NCI-H2227 (cell line): ENCODE data around the gene SULT1C4.

Experiments used
- DNase-seq: peaks from one replicate; lab custom pipeline; 2025; ENCODE audit not compliant: unreplicated experiment; lab: John Stamatoyannopoulos, UW

Gene SULT1C4

DNA sequence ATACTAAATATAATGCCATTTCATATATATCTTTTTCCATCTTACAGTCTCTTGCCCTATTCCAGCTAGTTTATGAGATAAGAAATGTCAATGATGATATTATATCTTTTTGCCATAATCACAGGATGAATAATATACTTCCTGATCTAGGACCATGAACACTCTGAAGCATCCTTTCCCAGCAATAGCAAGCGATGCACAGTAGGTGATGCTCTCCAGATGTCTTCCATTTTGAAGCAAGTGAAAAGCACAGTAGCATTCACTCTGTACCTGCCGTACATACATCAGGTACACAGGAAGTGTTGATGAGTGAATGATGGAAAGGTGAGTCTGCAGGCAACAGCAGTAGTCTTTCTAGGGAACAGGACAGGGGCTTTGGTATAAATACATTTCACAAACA is 8.6 kb upstream of the SULT1C4 start:
- DNase-seq: no peak

DNA sequence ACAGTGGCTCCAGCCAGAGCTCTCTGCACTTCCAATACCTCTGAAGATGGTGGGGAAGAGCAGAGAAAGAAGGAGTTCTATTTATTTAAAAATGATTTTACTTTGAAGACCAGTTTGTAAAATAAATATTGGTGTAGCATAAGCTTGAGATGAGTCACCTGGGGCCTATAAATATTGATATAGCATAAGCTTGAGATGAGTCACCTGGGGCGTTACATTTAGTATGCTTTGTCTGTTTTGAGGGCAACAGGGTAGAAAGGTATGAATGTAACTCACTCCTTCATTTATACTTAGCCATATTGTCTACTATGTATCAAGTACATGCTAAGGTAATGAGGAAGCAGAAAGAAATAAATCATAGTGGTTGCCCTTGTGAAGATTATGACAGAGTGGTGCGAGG is 7.7 kb upstream of the SULT1C4 start:
- DNase-seq: no peak

- DNase-seq: no peak
These were observed 980 bp upstream of the SULT1C4 start for GRCh38 chr2:108376774-108377173.

GRCh38 chr2:108377401-108377800 is 353 bp upstream of the SULT1C4 start:
- no peak for DNase-seq

DNA sequence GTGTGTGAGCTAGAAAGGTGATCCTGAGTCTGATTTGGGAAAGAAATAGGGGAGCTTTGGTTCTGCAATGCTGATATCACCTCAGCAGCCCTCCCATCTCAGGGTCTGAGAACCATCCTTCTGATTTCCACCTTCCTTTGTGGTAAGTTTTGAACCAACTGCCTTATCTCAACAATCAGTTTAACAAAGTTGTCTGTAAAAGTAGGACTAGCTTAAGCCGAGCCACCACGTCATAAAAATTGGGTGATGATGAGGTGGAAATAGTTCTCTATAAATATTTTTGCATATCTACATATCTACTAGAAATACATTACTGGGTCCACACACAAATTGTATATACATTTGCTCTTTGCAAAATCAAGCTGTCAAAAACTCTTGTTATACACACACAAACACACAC is 1.1 kb downstream of the SULT1C4 start:
- no peak for DNase-seq

- no peak for DNase-seq
These were observed 4.4 kb downstream of the SULT1C4 start for GRCh38 chr2:108382196-108382595.

GRCh38 chr2:108383146-108383830 is 5.5 kb downstream of the SULT1C4 start:
- DNase-seq: no peak

- no peak for DNase-seq
These were observed 7.1 kb downstream of the SULT1C4 start for GRCh38 chr2:108384662-108385393.

DNA sequence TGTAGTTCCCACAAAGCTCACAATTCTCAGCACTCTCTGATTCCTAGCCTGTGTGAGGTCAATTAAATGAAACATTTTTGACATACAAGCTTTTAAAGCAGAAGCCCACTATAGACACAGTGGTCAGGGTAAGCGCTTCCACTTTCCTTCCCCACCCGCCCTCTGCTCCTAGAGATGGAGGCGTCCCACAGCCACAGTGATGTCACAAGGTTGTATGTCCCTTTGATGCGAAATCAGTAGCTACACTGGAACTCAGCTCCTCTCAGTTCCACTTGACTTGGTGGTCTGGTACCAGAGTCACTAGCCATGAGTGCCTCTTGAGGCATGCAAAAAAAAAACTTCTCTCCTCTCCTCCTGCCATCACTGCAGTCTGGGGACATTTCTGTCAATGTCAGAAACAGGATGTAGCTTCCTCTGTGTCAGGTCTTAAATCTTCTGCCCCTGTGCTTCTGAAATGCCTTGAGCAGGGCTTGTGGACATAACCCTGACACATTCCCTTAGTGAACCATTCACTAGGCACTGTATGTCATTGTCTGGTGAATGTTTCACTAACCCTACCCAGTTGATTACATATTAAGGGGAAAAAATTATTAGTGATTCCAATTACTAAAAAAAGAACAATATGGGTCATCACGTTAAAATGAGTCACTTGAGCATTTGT is 7.8 kb downstream of the SULT1C4 start:
- no peak for DNase-seq

- no peak for DNase-seq
These were observed 10.3 kb downstream of the SULT1C4 start for GRCh38 chr2:108388045-108388444.

DNA sequence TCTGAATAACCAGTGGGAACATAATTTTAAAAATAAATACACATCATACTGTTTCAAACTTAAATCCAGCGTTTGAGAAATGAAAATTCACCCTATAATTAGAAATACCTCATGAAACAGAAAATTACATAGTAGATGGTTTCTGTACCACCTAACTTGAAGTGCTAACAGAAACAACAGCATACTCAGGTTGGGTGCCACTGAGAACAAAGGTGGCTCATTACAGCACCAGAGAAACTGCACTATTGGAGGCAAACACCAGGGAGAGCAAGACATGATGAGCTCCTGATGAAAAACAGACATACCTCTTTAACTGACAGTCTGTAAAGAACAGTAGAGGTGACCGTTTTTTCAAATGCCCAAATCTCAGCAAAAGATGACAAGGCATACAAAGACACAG is 12.6 kb downstream of the SULT1C4 start:
- no peak for DNase-seq

DNA sequence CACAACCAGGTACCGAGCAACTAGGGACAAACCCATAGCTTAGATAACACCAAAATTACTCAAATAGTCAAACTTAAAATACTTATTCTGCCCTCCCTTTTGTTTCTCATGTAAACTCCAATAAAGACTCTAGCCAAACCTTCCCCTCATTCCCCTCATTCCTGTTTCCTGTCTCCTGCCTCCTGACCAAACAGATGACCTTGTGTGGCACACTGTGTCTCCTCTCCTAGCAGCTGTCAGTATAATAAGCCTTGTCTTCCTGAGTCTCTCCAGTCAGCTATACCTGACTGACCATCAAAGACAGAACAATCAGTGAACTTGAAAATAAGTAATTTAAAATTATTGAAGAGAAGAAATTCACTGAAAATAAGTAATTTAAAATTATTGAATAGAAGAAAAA is 14.3 kb downstream of the SULT1C4 start:
- no peak for DNase-seq

DNA sequence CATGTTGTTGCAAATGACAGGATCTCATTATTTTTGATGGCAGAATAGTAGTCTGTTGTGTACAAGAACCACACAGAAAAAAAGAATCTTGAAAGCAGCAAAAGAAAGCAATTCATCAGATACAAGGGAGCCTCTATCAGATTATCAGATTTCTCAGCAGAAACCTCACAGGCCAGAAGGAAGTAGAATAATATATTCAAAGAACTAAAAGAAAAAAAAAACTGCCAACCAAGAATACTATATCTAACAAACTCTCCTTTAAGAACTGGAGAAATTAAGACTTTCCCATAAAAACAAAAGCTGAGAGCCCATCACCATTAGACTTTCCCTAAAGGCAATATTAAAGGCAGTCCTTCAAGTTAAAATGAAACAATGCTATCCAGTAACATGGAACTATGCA is 15.4 kb downstream of the SULT1C4 start:
- no peak for DNase-seq

DNA sequence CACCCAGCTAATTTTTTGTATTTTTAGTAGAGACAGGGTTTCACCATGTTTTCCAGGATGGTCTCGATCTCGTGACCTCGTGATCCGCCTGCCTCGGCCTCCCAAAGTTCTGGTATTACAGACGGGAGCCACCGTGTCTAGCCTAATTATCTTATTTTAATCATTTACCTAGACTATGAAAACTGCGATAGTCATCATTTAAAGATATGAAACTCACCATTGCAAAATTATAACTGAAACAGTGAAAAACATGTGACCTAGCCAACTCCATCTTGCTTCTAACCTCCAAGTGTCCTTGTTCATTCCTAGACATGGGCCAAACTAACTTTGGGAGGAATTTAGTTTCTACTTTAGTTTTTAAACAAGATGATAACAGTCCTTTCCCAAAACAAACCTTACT is 17.4 kb downstream of the SULT1C4 start:
- DNase-seq: no peak

GRCh38 chr2:108396845-108397244 is 19.1 kb downstream of the SULT1C4 start:
- DNase-seq: no peak

- no peak for DNase-seq
These were observed 21.7 kb downstream of the SULT1C4 start for GRCh38 chr2:108399479-108399878.

DNA sequence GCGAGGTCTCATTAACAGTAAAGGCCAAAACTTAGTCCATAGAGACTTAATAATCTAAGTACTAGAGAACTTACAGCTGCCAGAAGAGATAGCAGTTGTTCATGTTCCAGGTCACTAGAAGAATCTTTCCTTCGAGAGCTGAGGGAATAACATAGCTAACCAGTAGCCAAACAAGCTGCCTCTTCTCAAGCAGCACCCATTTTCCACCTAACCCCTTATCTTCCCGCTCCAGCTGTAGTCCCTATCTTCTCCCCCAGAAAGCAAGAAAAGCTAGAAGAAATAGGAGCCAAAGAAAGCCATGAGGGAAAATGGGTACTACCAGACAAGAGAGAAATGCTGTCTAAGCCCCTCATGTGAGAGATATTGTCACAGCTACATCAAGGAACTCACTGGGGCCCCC is 24.0 kb downstream of the SULT1C4 start:
- DNase-seq: no peak

DNA sequence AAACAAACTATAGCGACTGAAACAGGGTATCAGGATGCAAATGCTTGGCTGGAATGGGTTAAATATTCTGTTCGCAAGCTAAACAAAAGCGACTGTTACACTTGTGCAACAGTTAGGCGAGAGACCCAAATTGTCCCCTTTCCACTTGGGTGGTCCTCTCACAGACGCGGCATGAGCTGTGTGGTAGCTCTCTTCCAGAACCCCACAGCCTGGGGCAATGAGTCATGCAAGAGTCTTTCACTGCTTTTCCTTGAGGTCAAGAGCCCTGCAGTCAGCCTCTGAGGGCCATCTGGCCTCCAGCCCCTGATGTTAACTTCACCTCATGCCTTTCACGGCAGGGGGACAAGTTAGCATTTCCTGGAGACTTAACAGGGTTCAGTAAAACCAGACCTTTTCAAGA is 25.7 kb downstream of the SULT1C4 start:
- no peak for DNase-seq

GRCh38 chr2:108404784-108405397 is 27.1 kb downstream of the SULT1C4 start:
- DNase-seq: no peak

GRCh38 chr2:108407864-108408729 is 30.3 kb downstream of the SULT1C4 start:
- DNase-seq: no peak

DNA sequence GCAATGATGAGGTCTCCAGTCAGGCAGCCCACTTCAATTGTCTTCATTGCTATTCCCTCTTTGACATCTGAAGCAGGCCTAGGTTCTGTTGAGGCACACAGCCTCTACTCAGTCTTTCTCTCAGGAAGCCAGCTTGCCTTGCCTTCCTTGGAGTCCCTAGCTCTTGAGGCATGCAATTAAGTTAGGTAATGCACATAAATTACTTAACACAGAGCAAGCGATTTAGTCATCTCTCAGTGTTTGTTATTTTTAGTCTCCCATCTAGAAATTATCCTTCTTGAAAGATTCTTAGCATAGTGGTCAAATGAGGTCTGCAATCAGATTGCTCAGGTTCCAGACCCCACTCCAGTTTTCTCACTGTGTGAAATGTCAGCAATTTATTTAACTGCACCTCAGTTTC is 32.0 kb downstream of the SULT1C4 start:
- no peak for DNase-seq
